Heart left ventricle (tissue), 13 donors: Measurements from ENCODE around the gene NASP.

ENCODE experiments used
- CTCF ChIP-seq, 12 donors: fragments of 200-600 bp; sonication (generic) in 4 of 12; IDR thresholded peaks; one replicate each; pipeline versions ENCODE4 v1.5.0 to v1.8.0; 2018 to 2022; ENCODE audit warnings: antibody characterized with exemption in 12 of 12, mild to moderate bottlenecking in 5 of 12
- POLR2A ChIP-seq, 2 donors: fragments of 450-650 bp; IDR thresholded peaks; one replicate each; pipeline ENCODE4 v1.6.1; 2017; ENCODE audit warnings: antibody characterized with exemption in 2 of 2, mild to moderate bottlenecking in 2 of 2, moderate library complexity in 2 of 2
- donor health status: ischemic (EF 13 %, LVEDD 7.1; RV severe dilation, severe dysfunction).
- donor health status: DM: no; HTN: yes; CAD: no.
- donor health status: DM: no; HTN: no; CAD: no.
- donor health status: ischemic (EF 25% LVEDD 6.9; RV normal size, moderate dysfunction).
- donor health status: ischemic (EF 25% LVEDD 5.7; RV mildly dilated, moderate dysfunction).
- donor health status: ischemic (EF 35%, LVEDD 5.7; RV mildly dilated, moderate dysfunction).
- donor health status: nonischemic (EF 11% LVEDD 7.7; RV severe dilation, severe dysfunction).
- donor health status: DM: yes; HTN: yes; CAD: no.
- donor health status: PGD.
- donor health status: ischemic (EF 29% LVEDD 5.4; RV normal size, mild dysfunction).
- donor health status: nonischemic (EF 23%, LVEDD 6.1; RV moderate dilation, normal function).

GRCh38 chr1:45551684-45552083, 32.2 kb upstream of the NASP start:
- TF ChIP-seq CTCF (IDR thresholded peaks at IDR 0.05), result no peak
- no peak for TF ChIP-seq POLR2A (IDR thresholded peaks at IDR 0.05)
